ENCODE results near the gene ADPRM. TPM values are rescaled to one million over a fixed set of nuclear protein-coding genes. Genes with fewer than 3 reads are reported as not detected.

Gene ADPRM
- polyA plus RNA-seq, 2 of the 4 experiments (the other 2 are of a cell fraction), result 8.3 to 25.2 TPM

DNA sequence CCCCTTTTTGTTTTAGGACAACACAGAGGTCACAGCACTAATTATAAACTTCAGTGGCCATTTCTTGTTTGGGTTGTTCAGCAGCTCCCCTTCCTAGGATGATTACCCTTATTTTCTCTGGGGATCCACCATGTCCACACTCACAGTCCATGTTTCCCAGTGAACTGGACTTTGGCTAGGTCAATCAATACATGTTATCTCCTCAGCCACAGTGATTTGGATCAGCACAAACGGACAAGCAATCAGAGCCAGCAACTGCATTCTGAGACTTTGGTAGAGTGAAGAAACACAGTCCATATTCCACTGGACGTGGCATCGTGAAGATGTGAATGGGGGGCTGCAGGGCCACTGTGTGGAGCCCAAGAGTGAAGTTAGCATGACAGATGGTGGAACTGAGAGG is 27.9 kb downstream of the ADPRM start:
- no peak overlapping the region for H3K4me3 ChIP-seq
- no peak for FAIRE-seq

DNA sequence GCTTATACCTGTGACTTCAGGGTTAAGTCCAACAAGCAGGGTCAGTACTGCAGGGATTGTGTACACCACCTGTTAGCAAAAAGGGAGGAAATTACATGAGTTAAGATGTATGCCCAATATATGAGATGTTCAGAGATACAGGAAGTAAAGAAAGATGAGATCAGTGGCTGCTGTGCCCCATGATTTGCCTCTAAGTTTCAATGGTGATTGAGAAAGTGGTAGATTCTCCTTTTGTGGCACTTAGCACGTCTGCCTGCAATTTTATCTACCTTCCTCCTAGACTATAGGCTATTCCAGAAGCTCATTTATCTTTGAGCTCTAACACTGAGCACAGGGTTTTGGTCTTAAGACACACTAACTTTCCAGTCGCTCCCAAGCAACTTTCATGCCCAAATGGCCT is 28.8 kb downstream of the ADPRM start:
- FAIRE-seq, result no peak
- Histone ChIP-seq H3K4me3 (no peak overlapping the region), H3K27ac (no peak overlapping the region), H3K9me3 (no peaks in the 10 kb centered on the region), H3K4me2 (no peak overlapping the region), H3K4me1 (peaks cover 7% of the 10 kb centered on the region)
- no peak for DNase-seq (ENCODE audit: low read depth in 1 of 2, low spot score in 1 of 2)
- ATAC-seq, result no peak
- WGBS (ENCODE audit: missing lambda C conversion rate), result 76% methylated on average over 2 of the region's 2 CpGs
- ChIA-PET POLR2A (interaction anchor here (1.1 kb wide), 1 partner anchor 1271 kb away, joined by 3 read pairs; the partner anchor contains the start of gene ZNF18), CTCF (interaction anchor here (0.8 to 2.5 kb wide), 5 partner anchors 11 to 398 kb away, joined by 3 to 9 read pairs (median 3); no protein-coding TSS in a partner anchor)
- TF ChIP-seq ZFP36 (IDR thresholded peaks at IDR 0.05; ENCODE audit: borderline replicate concordance, partially characterized antibody), result no peak
- TF ChIP-seq FOSB (CRISPR knock-in tag; IDR thresholded peaks at IDR 0.05), result no peak
- no peak for TF ChIP-seq RAD21 (conservative IDR thresholded peaks at IDR 0.05 in 1 of 2, IDR thresholded peaks at IDR 0.05 in 1 of 2)
- no peak for TF ChIP-seq CHD4 (IDR thresholded peaks at IDR 0.05; ENCODE audit: borderline replicate concordance)

More for the DNA sequence above, 27.9 kb downstream of the ADPRM start:
- DNase-seq (ENCODE audit: low read depth in 1 of 2, low spot score in 1 of 2) (no peak), ATAC-seq (no peak)
- no peak for TF ChIP-seq RFX5 (IDR thresholded peaks at IDR 0.05)
- no peak for TF ChIP-seq MYC (IDR thresholded peaks at IDR 0.05; ENCODE audit: borderline replicate concordance, low read length)
- no peak for TF ChIP-seq RAD21 (conservative IDR thresholded peaks at IDR 0.05 in 1 of 2, IDR thresholded peaks at IDR 0.05 in 1 of 2)
- TF ChIP-seq HOXB13 (CRISPR knock-in tag; IDR thresholded peaks at IDR 0.05; ENCODE audit: low read depth), result no peak
- no peak for TF ChIP-seq JUN (IDR thresholded peaks at IDR 0.05)
- TF ChIP-seq SMC3 (IDR thresholded peaks at IDR 0.05), result no peak
- TF ChIP-seq NPAS2 (CRISPR knock-in tag; IDR thresholded peaks at IDR 0.05; ENCODE audit: borderline replicate concordance), result no peak
- no peak for TF ChIP-seq FOXS1 (CRISPR knock-in tag; IDR thresholded peaks at IDR 0.05)
- no peak for TF ChIP-seq HDAC2 (IDR thresholded peaks at IDR 0.05)
- no peak for TF ChIP-seq EP300 (IDR thresholded peaks at IDR 0.05)
- TF ChIP-seq, protein P1, sequence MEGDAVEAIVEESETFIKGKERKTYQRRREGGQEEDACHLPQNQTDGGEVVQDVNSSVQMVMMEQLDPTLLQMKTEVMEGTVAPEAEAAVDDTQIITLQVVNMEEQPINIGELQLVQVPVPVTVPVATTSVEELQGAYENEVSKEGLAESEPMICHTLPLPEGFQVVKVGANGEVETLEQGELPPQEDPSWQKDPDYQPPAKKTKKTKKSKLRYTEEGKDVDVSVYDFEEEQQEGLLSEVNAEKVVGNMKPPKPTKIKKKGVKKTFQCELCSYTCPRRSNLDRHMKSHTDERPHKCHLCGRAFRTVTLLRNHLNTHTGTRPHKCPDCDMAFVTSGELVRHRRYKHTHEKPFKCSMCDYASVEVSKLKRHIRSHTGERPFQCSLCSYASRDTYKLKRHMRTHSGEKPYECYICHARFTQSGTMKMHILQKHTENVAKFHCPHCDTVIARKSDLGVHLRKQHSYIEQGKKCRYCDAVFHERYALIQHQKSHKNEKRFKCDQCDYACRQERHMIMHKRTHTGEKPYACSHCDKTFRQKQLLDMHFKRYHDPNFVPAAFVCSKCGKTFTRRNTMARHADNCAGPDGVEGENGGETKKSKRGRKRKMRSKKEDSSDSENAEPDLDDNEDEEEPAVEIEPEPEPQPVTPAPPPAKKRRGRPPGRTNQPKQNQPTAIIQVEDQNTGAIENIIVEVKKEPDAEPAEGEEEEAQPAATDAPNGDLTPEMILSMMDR (IDR thresholded peaks at IDR 0.05), result no peak
- Histone ChIP-seq H3K4me2 (no peak overlapping the region), H3K27ac (no peak overlapping the region), H3K9me3 (no peaks in the 10 kb centered on the region), H3K4me1 (no peaks in the 10 kb centered on the region)
- WGBS (ENCODE audit: missing lambda C conversion rate), result 81% methylated on average over 3 of the region's 3 CpGs
- POLR2A ChIA-PET, result interaction anchor here (1.1 kb wide), 1 partner anchor 1272 kb away, joined by 3 read pairs; the partner anchor contains the start of gene ZNF18
- CTCF ChIA-PET, result interaction anchor here (1.0 to 1.4 kb wide), 2 partner anchors 12 to 120 kb away, joined by 3 to 8 read pairs; no protein-coding TSS in a partner anchor

DNA sequence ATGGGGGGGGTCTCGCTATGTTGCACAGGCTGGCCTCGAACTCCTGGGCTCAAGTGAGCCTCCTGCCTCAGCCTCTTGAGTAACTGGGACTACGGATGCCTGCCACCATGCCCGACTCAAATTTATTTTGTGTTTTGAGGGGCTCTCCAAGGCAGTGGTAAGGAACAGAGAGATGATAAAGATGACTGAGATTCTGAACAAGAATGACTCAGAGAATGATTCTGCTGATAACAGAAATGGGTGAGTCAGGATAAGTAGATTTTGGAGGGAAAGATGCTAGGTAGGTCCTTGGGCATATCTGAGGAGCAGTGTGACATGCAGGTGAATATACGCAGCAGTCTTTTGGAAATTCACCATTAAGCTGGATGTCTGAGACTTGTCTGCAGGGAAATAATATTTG is 29.8 kb downstream of the ADPRM start:
- TF ChIP-seq GATA3 (IDR thresholded peaks at IDR 0.05; ENCODE audit: borderline replicate concordance) (peak; percentile 27; the same call in 1 of the 2 replicates), MAZ (IDR thresholded peaks at IDR 0.05; ENCODE audit: borderline replicate concordance, low read depth, low read length) (no peak), RCOR1 (IDR thresholded peaks at IDR 0.05; ENCODE audit: low read depth, low read length) (no peak), JUN (IDR thresholded peaks at IDR 0.05) (no peak), CHD2 (IDR thresholded peaks at IDR 0.05; ENCODE audit: low read length, partially characterized antibody) (no peak), TP53 (CRISPR knock-in tag; IDR thresholded peaks at IDR 0.05) (no peak), FOSL2 (IDR thresholded peaks at IDR 0.05) (no peak), FOSL2 (CRISPR knock-in tag; IDR thresholded peaks at IDR 0.05) (peak; percentile 31; the same call in 1 of the 2 replicates)
- TF ChIP-seq, protein P2, sequence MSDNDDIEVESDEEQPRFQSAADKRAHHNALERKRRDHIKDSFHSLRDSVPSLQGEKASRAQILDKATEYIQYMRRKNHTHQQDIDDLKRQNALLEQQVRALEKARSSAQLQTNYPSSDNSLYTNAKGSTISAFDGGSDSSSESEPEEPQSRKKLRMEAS (IDR thresholded peaks at IDR 0.05), result no peak
- WGBS (ENCODE audit: missing lambda C conversion rate), result 79% methylated on average over 5 of the region's 5 CpGs
- CTCF ChIA-PET, result interaction anchor here (0.6 to 2.5 kb wide), 4 partner anchors 10 to 404 kb away, joined by 3 to 9 read pairs (median 3); no protein-coding TSS in a partner anchor
- Histone ChIP-seq H3K4me2 (no peak overlapping the region), H3K4me3 (no peak overlapping the region), H3K4me1 (peaks cover 8% of the 10 kb centered on the region), H3K9me3 (no peaks in the 10 kb centered on the region), H3K27ac (no peak overlapping the region)
- FAIRE-seq, result no peak
- DNase-seq (ENCODE audit: low read depth in 1 of 2, low spot score in 1 of 2), result no peak
- peak in 1 of 2 experiments; percentile 30; a peak in 1 of 6 replicates for ATAC-seq
- POLR2A ChIA-PET, result no interaction called here

All from A549 (cell line).